Astrocyte of the cerebellum (primary cell): ENCODE data around the gene BATF3.

Source experiments
- DNase-seq: peaks from one replicate; pipeline ENCODE4 v3.0.0-alpha.2; 2011; ENCODE audit warnings: low read depth
- H3K4me3 ChIP-seq: 2 replicates; pipeline ENCODE4 v1.5.1; 2011; ENCODE audit warnings: mild to moderate bottlenecking, low read depth, low read length, moderate library complexity
- CTCF ChIP-seq: IDR thresholded peaks from 2 replicates; pipeline ENCODE4 v1.5.1; 2012; ENCODE audit warnings: low read length, low read depth, moderate library complexity, mild to moderate bottlenecking; ENCODE audit errors: missing control alignments
- in situ Hi-C: cut with HindIII; loops from 2 replicates; pipeline ENCODE4 v1.10.0; 2017; ENCODE audit warnings: low sequenced_read_pairs

Gene BATF3

GRCh38 chr1:212688341-212689047 is 11.1 kb downstream of the BATF3 start:
- TF ChIP-seq CTCF = no peak
- H3K4me3 ChIP-seq = no peak overlapping the region
- no peak for DNase-seq
- in situ Hi-C loops = no loop called here

GRCh38 chr1:212687811-212688210 is 11.8 kb downstream of the BATF3 start:
- in situ Hi-C loops = no loop called here
- no peak for DNase-seq
- TF ChIP-seq CTCF = no peak
- H3K4me3 ChIP-seq = no peak overlapping the region

GRCh38 chr1:212686591-212686990 is 13.0 kb downstream of the BATF3 start:
- in situ Hi-C loops = no loop called here
- TF ChIP-seq CTCF = no peak
- DNase-seq = no peak

GRCh38 chr1:212686069-212686468 is 13.6 kb downstream of the BATF3 start:
- DNase-seq = no peak
- TF ChIP-seq CTCF = no peak
- H3K4me3 ChIP-seq = no peak overlapping the region
- in situ Hi-C loops = no loop called here

More at GRCh38 chr1:212686591-212686990, 13.0 kb downstream of the BATF3 start:
- H3K4me3 ChIP-seq = no peak overlapping the region

GRCh38 chr1:212685429-212685828 is 14.2 kb downstream of the BATF3 start:
- H3K4me3 ChIP-seq = no peak overlapping the region
- no peak for TF ChIP-seq CTCF
- no peak for DNase-seq
- in situ Hi-C loops = no loop called here

GRCh38 chr1:212684521-212685090 is 15.0 kb downstream of the BATF3 start:
- in situ Hi-C loops = no loop called here
- no peak for DNase-seq
- no peak overlapping the region for H3K4me3 ChIP-seq
- no peak for TF ChIP-seq CTCF
